Type B pancreatic cell (in vitro differentiated cells): Measurements from ENCODE around the gene GATA5. TPM values are rescaled to one million over a fixed set of nuclear protein-coding genes. Genes with fewer than 3 reads are reported as not detected.

Source experiments
- DNase-seq: peaks from one replicate; pipeline ENCODE4 v3.0.0; 2021; ENCODE audit warnings: mixed read lengths; ENCODE audit not compliant: unreplicated experiment; ENCODE audit errors: extremely low spot score
- H3K27ac Mint-ChIP-seq: 2 replicates; pipeline ENCODE4 v1.8.0; 2021; ENCODE audit warnings: mild to moderate bottlenecking, mixed read lengths
- H3K27me3 Mint-ChIP-seq: 2 replicates; pipeline ENCODE4 v1.8.0; 2021; ENCODE audit warnings: mixed read lengths
- H3K36me3 Mint-ChIP-seq: 2 replicates; pipeline ENCODE4 v1.8.0; 2021; ENCODE audit warnings: mixed read lengths
- H3K4me1 Mint-ChIP-seq: one replicate; pipeline ENCODE4 v1.8.0; 2021; ENCODE audit warnings: mixed read lengths; ENCODE audit not compliant: unreplicated experiment
- H3K4me3 Mint-ChIP-seq: 2 replicates; pipeline ENCODE4 v1.8.0; 2021; ENCODE audit warnings: mild to moderate bottlenecking, mixed read lengths
- H3K9me3 Mint-ChIP-seq: 2 replicates; pipeline ENCODE4 v1.8.0; 2021; ENCODE audit warnings: mixed read lengths
- CTCF ChIP-seq: fragments of 200-600 bp; sonication (generic); conservative IDR thresholded peaks from 2 replicates; pipeline ENCODE4 v1.5.0; 2021; ENCODE audit warnings: antibody characterized with exemption, mild to moderate bottlenecking
- total RNA-seq: library from RNA; stranded (reverse); gene quantifications from 2 replicates; pipeline ENCODE4 v1.2.1, GENCODE V29; 2021; ENCODE audit warnings: low replicate concordance

Gene GATA5
- total RNA-seq, 1 donor from 2014 or later: 10.8 TPM

GRCh38 chr20:62448788-62449187, 27.0 kb downstream of the GATA5 start:
- TF ChIP-seq CTCF: no peak

GRCh38 chr20:62448038-62448437, 27.8 kb downstream of the GATA5 start:
- H3K27me3 Mint-ChIP-seq: peaks cover 3% of the 10 kb centered on the region
- H3K27ac Mint-ChIP-seq: no peak overlapping the region
- H3K36me3 Mint-ChIP-seq: no peaks in the 10 kb centered on the region
- H3K4me1 Mint-ChIP-seq: no peaks in the 10 kb centered on the region
- TF ChIP-seq CTCF: no peak
- H3K4me3 Mint-ChIP-seq: no peak overlapping the region
- no peaks in the 10 kb centered on the region for H3K9me3 Mint-ChIP-seq
- DNase-seq: no peak

More at GRCh38 chr20:62448788-62449187, 27.0 kb downstream of the GATA5 start:
- H3K27me3 Mint-ChIP-seq: peaks cover 3% of the 10 kb centered on the region
- no peaks in the 10 kb centered on the region for H3K4me1 Mint-ChIP-seq
- H3K36me3 Mint-ChIP-seq: no peaks in the 10 kb centered on the region
- no peak for DNase-seq
- no peak overlapping the region for H3K4me3 Mint-ChIP-seq
- H3K27ac Mint-ChIP-seq: no peak overlapping the region
- no peaks in the 10 kb centered on the region for H3K9me3 Mint-ChIP-seq

- Mint-ChIP-seq H3K4me3 (no peak overlapping the region), H3K4me1 (no peaks in the 10 kb centered on the region), H3K9me3 (no peaks in the 10 kb centered on the region), H3K27me3 (peaks cover 3% of the 10 kb centered on the region), H3K36me3 (no peaks in the 10 kb centered on the region), H3K27ac (peak overlapping the region; percentile 25)
- DNase-seq: no peak
- TF ChIP-seq CTCF: no peak
Observed at GRCh38 chr20:62446888-62447869, 28.6 kb downstream of the GATA5 start.

GRCh38 chr20:62446481-62446880, 29.3 kb downstream of the GATA5 start:
- DNase-seq: no peak
- no peaks in the 10 kb centered on the region for H3K4me1 Mint-ChIP-seq
- H3K4me3 Mint-ChIP-seq: no peak overlapping the region
- peaks cover 3% of the 10 kb centered on the region for H3K27me3 Mint-ChIP-seq
- H3K9me3 Mint-ChIP-seq: no peaks in the 10 kb centered on the region
- H3K36me3 Mint-ChIP-seq: no peaks in the 10 kb centered on the region
- TF ChIP-seq CTCF: no peak
- peak overlapping the region; percentile 25 for H3K27ac Mint-ChIP-seq

GRCh38 chr20:62445553-62446340, 30.0 kb downstream of the GATA5 start:
- no peak for TF ChIP-seq CTCF
- Mint-ChIP-seq H3K36me3 (no peaks in the 10 kb centered on the region), H3K9me3 (no peaks in the 10 kb centered on the region), H3K27me3 (peaks cover 3% of the 10 kb centered on the region), H3K4me1 (no peaks in the 10 kb centered on the region), H3K27ac (no peak overlapping the region), H3K4me3 (no peak overlapping the region)
- DNase-seq: no peak
